Motor neuron (in vitro differentiated cells): ENCODE results near the gene FBXO7. TPM values are rescaled to one million over a fixed set of nuclear protein-coding genes. Genes with fewer than 3 reads are reported as not detected.

Experiments
- ATAC-seq, 8 experiments: fragments of 200-7000 bp; cut with Tn5 transposase; replicated peaks in 6 of 8; 2 replicates each; pipeline ENCODE4 v1.8.0; 2021; ENCODE audit warnings: mild to moderate bottlenecking in 8 of 8, moderate library complexity in 8 of 8
- H3K27ac ChIP-seq, 2 donors: fragments of 250-450 bp; sonication (Bioruptor Pico); 2 replicates each; pipeline ENCODE4 v1.9.0; 2021; ENCODE audit warnings: antibody characterized with exemption in 2 of 2, mild to moderate bottlenecking in 2 of 2, moderate library complexity in 1 of 2
- H3K4me1 ChIP-seq, 2 donors: fragments of 250-450 bp; sonication (Bioruptor Pico); replicated peaks in 1 of 2; 2 replicates each; pipeline ENCODE4 v1.6.1; 2021; ENCODE audit warnings: antibody characterized with exemption in 2 of 2, mild to moderate bottlenecking in 2 of 2, moderate library complexity in 1 of 2
- H3K4me3 ChIP-seq, 5 donors: fragments of 250-450 bp; sonication (Bioruptor Pico); 2 replicates each; pipeline ENCODE4 v1.9.0; 2021; ENCODE audit warnings: antibody characterized with exemption in 5 of 5, mild to moderate bottlenecking in 5 of 5, moderate library complexity in 4 of 5
- WGBS, 10 experiments: fragments of 450-650 bp; shearing (Covaris generic); methylation state at CpG; one replicate each; pipeline ENCODE4 v1.0.0; 2022; 5-methylcytosine and 5-hydroxymethylcytosine counted together
- in situ Hi-C, 9 experiments: fragments of 400-800 bp; cut with MboI; loops; one replicate each; pipeline ENCODE4 v1.15.0; 2021; ENCODE audit warnings: low sequenced_read_pairs in 9 of 9, low pct_unique_long_range_greater_than_20kb in 2 of 9; ENCODE audit not compliant: unreplicated experiment in 9 of 9
- total RNA-seq, 8 experiments: library from RNA; unstranded; fragments of 300-600 nt; gene quantifications; 2 replicates each; pipeline versions ENCODE4 v1.2.3 to v1.2.4, GENCODE V29; 2022

Gene FBXO7
- total RNA-seq, 8 experiments from 2014 or later = 39.8 to 100 (median 60.2) TPM

- in situ Hi-C loops = loop anchor here in 2 of 9 experiments (10.0 kb wide), 3 partner anchors 273 to 473 kb away; no protein-coding TSS in a partner anchor
- Histone ChIP-seq H3K27ac (no peak overlapping the region), H3K4me1 (no peaks in the 10 kb centered on the region), H3K4me3 (no peak overlapping the region)
- no peak for ATAC-seq
- WGBS, 10 experiments = 49 to 90% (median 69%) methylated on average over 1 to 5 of the region's 5 CpGs
Measured at GRCh38 chr22:32522237-32522636, 47.6 kb downstream of the FBXO7 start.

- Histone ChIP-seq H3K4me3 (no peak overlapping the region), H3K4me1 (peaks cover 26 to 32% of the 10 kb centered on the region in 2 donors), H3K27ac (no peak overlapping the region)
- in situ Hi-C loops = loop anchor here in 7 of 9 experiments (5.0 to 25.0 kb wide), 6 partner anchors 260 to 467 kb away; no protein-coding TSS in a partner anchor
- no peak for ATAC-seq
- WGBS, 10 experiments = 24 to 90% (median 74%) methylated on average over 1 to 4 of the region's 5 CpGs; no CpG with 5 or more reads in 6 of the 10 experiments
Measured at GRCh38 chr22:32527756-32528155, 53.1 kb downstream of the FBXO7 start.

DNA sequence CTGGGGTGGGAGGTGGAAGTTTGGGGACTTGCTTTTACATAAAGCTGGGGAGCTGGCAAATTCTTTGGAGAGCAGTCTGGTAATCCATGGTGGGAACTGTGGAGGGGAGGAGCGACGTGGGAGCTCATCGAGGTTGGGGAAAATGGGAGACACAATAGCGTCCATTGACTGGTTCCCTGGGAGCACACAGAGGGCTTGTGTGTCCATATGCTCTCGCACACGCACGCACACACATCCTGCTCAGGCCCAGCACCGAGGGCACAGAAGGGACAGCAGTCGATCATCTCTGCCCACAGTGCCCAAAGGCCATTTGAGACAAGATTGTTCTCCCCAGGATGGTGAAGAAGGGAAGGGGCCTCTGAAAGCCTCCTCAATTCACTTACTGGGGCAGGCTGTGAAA lies 53.7 kb downstream of the FBXO7 start:
- in situ Hi-C loops = loop anchor here in 7 of 9 experiments (5.0 to 25.0 kb wide), 6 partner anchors 259 to 466 kb away; no protein-coding TSS in a partner anchor
- H3K4me1 ChIP-seq = peaks cover 28 to 34% of the 10 kb centered on the region in 2 donors
- H3K4me3 ChIP-seq = no peak overlapping the region
- WGBS, 10 experiments = 58 to 100% (median 86%) methylated on average over 2 to 7 of the region's 9 CpGs; no CpG with 5 or more reads in 5 of the 10 experiments
- no peak for ATAC-seq
- H3K27ac ChIP-seq = no peak overlapping the region

DNA sequence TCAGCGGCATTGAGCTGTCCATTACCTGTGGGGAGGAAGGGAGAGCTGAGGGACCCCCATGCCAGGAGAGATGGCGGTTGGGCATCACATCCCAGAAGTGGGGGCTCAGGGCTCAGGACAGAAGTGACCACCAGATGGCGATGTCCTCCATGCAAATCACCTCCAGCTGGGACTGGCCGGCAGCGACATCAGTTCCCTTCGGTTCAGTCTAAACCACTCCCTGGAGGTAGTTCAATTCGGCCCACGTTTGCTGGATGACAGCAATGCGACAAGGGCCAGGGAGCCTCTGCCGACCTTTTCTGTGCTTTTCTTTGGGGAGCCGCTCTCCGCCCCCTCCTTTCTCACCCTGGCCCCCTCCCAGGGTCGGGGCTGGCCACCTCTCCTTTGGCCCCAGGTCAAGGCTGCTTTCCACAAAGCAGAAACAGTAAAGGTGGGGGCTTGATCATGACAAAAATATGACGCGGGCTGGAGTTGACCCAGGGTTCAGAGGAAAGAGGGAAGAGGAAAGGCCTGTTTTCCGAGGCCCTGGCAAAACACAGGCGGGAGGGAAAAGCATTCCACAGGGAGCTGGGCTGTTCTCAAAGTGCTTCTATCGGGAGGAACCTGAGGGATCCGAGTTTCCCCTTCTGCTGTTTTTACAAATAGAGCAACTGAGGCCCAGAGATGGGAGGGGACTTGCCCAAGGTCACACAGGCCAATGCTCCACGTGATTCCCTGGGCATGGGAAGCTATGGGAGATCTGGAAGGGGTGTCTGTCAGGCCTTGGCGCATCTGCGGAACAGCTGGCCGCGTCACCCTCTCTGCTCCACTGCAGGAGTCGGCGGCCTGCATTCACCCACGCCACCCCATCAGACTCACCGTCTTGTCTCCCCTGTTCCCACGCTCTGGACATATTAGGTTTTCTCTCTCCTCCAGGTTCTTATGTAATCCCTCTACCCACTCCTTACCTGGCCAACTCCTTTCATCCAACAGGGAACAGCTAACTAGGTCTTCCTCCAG lies 54.7 kb downstream of the FBXO7 start:
- peaks cover 28 to 35% of the 10 kb centered on the region in 2 donors for H3K4me1 ChIP-seq
- peak; percentile 23 to 80 (median 65) for ATAC-seq
- WGBS, 10 experiments = 0 to 96% (median 78%) methylated on average over 2 to 12 of the region's 29 CpGs; no CpG with 5 or more reads in 4 of the 10 experiments
- H3K27ac ChIP-seq = no peak overlapping the region
- in situ Hi-C loops = loop anchor here in 7 of 9 experiments (5.0 to 25.0 kb wide), 6 partner anchors 258 to 466 kb away; no protein-coding TSS in a partner anchor
- H3K4me3 ChIP-seq = no peak overlapping the region

DNA sequence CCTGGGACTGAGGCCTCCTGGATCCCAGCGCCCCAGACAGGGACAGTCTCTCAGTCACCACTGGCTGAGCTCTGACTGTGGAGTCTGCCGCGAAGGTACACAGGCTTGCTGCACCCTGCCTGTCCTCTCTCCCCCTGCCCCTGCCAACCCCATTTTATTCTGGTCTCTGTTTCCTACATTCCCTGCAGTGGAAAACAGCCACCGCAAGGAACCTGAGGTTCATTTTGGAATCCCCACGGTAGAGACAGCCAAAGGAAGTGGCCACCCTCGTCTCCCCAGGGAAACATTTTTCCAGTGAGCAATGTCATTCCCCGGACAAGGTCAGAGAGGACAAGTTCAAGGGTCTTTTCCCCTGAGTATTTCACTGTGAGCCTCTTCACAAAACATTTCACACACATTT lies 56.6 kb downstream of the FBXO7 start:
- H3K4me1 ChIP-seq = peaks cover 30 to 41% of the 10 kb centered on the region in 2 donors
- H3K27ac ChIP-seq = no peak overlapping the region
- in situ Hi-C loops = loop anchor here in 6 of 9 experiments (25.0 kb wide), 2 partner anchors 256 to 456 kb away; no protein-coding TSS in a partner anchor
- 0 to 54% (median 35%) methylated on average over 1 to 2 of the region's 7 CpGs; no CpG with 5 or more reads in 6 of the 10 experiments for WGBS, 10 experiments
- no peak overlapping the region for H3K4me3 ChIP-seq
- peak in 1 of 8 experiments; percentile 2 for ATAC-seq

DNA sequence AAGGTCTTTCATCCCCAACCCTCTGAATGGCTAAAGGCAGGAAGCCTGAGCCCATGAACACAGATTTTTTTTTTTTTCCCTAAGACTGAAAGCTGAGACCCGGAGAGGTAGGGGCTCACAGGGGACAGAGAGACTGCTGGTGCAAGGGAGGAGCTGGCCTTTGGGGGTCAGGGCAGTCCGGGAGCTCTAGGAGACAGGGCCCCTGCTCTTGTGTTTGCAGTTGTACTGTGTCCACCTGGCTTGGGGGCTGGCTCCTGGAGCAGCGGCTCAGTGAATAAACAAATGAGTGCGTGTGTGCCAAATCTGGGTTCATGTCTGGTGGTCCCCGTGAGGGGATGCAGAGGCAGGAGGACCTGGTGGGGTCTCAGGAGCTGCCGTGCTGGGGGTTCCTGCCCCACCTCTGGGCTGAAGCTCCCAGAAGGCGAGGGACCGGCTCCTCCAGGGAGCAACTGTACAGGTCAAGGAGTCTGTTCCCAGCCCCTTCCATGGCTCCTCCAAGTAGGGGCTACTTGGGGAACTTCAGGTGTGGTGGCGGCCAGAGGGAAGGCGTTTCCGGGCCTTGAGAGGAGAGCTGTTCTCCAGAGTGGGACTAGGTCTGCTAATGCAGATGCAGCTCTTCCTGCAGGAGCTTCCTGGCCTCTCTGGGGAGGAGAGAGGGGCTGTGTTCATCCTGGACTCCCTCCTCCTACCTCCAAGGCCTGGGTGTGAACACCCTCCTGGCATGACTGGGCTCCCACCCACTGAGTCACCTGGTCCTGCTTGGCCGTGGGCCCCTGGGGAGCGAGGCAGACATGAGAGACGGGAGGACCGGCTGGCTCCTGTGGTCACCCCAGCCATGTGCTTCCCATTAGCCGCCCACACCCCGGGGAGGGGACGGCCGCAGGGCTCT lies 57.6 kb downstream of the FBXO7 start:
- Histone ChIP-seq H3K4me1 (peaks cover 30 to 41% of the 10 kb centered on the region in 2 donors), H3K4me3 (peak overlapping the region in 2 of 5 donors; percentile 6 to 9), H3K27ac (peak overlapping the region; percentile 80)
- ATAC-seq = peak; percentile 66 to 92 (median 80)
- 10 to 76% (median 44%) methylated on average over 1 to 11 of the region's 19 CpGs for WGBS, 10 experiments
- in situ Hi-C loops = loop anchor here in 6 of 9 experiments (25.0 kb wide), 2 partner anchors 255 to 455 kb away; no protein-coding TSS in a partner anchor

- ATAC-seq = no peak
- in situ Hi-C loops = loop anchor here in 6 of 9 experiments (25.0 kb wide), 2 partner anchors 255 to 455 kb away; no protein-coding TSS in a partner anchor
- Histone ChIP-seq H3K27ac (no peak overlapping the region), H3K4me3 (no peak overlapping the region), H3K4me1 (peaks cover 30 to 41% of the 10 kb centered on the region in 2 donors)
- no CpG with 5 or more reads among the region's 10 CpGs for WGBS, 10 experiments
Measured at GRCh38 chr22:32532820-32533128, 58.2 kb downstream of the FBXO7 start.

DNA sequence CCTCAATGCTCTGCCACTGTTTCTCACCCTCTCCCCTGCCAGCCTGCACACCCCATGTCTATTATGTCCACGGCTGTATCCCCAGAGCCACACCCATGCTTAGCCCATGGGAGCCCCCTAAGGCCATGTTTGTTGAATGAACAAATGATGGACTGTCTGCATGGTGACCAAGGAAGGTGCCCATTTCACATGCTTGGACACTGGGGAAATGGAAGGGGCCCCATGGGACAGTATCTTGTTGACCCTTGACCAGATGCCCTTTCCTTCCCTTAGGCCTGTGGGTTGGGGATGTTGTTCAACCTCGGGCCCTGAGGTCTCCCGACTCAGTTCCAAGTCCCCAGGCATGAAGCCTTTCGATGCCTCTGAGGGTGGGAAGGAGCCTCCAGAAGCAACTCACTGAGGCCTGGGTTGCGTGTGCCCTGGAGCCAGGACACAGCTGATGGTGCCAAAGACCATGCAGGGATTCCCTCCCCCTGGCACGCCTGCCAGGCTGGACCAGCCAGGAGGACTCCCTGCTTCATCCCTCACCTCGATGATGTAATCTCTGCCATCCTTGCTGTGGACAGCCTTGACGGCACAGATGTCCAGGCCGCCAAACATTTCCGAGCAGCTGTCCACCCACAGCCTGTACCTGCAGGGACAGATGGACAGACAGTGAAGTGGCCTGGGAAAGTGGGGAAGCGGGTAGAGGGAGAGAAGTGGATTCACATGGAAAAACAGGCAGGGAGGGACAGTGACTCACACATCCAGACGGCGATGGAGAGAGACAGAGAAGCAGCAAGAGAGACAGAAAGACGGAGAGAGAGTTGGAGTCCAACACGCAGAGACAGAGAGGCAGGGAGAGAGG lies 58.9 kb downstream of the FBXO7 start:
- H3K27ac ChIP-seq = no peak overlapping the region
- peaks cover 30 to 38% of the 10 kb centered on the region in 2 donors for H3K4me1 ChIP-seq
- no peak overlapping the region for H3K4me3 ChIP-seq
- in situ Hi-C loops = loop anchor here in 6 of 9 experiments (25.0 kb wide), 2 partner anchors 254 to 454 kb away; no protein-coding TSS in a partner anchor
- peak in 2 of 8 experiments; percentile 2 to 7 for ATAC-seq
- 0 to 92% (median 70%) methylated on average over 1 to 10 of the region's 15 CpGs; no CpG with 5 or more reads in 2 of the 10 experiments for WGBS, 10 experiments

DNA sequence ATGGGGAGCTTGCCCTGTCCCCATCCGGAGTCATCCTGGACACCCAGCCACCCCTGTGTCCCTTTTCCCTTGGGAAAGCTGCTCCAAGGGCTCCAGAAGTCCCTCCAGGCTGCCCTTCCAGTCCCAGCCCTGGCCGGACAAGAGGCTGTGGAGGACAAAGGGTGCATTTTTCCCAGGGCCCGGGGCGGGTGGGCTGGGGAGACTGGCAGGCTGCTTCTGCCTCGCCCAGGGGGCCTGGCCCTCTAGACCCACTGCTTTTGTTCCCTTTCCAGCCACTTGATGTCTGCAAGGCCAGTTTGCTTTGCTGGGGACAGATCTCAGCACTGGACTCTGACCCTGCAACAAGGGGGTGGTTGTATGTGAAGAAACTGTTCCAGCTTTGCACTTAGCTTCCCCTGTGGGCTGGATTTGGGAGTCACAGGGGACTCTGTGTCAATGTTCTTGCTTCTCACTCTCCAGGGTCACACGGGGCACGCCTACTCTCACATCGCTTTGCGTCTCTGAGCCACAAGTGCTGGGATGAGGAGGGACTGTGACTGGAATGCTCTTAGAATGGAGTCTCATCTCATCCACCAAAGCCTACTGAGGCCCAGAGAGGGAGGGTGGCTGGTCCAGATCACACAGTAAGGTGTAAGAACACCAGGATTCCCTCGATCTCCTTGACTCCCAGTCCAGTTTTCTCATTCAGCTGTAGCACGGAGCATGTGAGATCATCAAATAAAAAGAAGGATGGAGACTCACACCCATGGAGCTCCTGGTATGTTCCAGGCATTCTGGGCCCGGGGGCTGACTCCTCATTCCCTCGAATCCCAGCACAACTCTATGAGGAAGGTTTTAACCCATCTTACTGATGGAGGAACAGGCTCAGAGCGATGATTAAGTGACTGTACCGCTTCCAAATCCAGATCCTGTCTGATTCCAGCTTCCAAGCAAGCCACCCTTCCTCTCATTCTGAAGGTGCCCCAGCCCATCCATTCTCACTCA lies 59.9 kb downstream of the FBXO7 start:
- Histone ChIP-seq H3K4me3 (no peak overlapping the region), H3K4me1 (peaks cover 29 to 34% of the 10 kb centered on the region in 2 donors), H3K27ac (peak overlapping the region in 1 of 2 donors; percentile 12)
- no peak for ATAC-seq
- in situ Hi-C loops = loop anchor here in 6 of 9 experiments (25.0 kb wide), 2 partner anchors 253 to 453 kb away; no protein-coding TSS in a partner anchor
- WGBS, 10 experiments = 0 to 100% (median 84%) methylated on average over 1 to 8 of the region's 15 CpGs; no CpG with 5 or more reads in 2 of the 10 experiments

DNA sequence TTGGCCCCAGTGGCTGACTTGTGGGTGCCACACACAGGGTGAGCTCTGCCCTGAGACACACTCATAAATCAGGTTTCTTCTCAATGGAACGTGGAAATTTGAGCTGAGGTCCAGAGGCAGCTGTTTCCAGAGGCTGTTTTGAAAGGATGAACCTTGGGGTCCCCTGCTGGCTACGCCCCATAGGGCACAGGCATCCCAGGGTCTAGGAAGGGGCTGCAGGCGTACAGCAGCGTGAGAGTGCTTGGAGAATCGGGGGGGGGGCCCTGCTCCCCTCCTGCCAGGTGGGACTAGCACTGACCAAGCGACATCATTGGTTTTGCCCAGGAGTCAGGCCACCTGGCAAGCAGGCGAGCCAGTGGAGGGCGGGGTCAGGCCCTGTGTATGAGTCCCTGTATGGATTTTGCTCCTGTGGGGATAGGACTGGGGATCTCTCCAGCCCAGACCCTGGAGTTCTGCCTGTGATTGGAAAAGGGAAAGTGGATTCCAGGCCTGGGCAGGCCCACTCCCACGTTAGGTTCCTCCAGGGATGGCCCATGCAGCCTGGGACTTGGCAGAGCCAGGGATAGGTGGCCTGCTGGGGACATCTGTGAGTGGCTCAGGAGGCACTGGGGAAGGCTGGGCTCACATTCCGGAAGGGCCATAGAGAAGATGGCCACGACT lies 61.0 kb downstream of the FBXO7 start:
- 80 to 100% (median 84%) methylated on average over 2 to 5 of the region's 11 CpGs; no CpG with 5 or more reads in 5 of the 10 experiments for WGBS, 10 experiments
- Histone ChIP-seq H3K4me3 (no peak overlapping the region), H3K27ac (no peak overlapping the region), H3K4me1 (peaks cover 36 to 40% of the 10 kb centered on the region in 2 donors)
- in situ Hi-C loops = loop anchor here in 6 of 9 experiments (25.0 kb wide), 2 partner anchors 252 to 452 kb away; no protein-coding TSS in a partner anchor
- ATAC-seq = no peak
